PFSK-1 (cell line): ENCODE measurements around the gene ERBB3.

Experiments used
- FOXP2 ChIP-seq: optimal IDR thresholded peaks from 2 replicates; pipeline ENCODE3; 2011; ENCODE audit warnings: borderline replicate concordance, control low read depth, inconsistent platforms; ENCODE audit not compliant: insufficient read depth; ENCODE audit errors: extremely low read length, extremely low read depth
- POLR2AphosphoS5 ChIP-seq: IDR thresholded peaks from 2 replicates; pipeline ENCODE4 v1.6.1; 2012; ENCODE audit warnings: low read depth, mild to moderate bottlenecking, control low read depth, low read length, moderate library complexity
- REST ChIP-seq, 2 experiments: IDR thresholded peaks; 2 replicates each; pipeline versions ENCODE4 v1.6.1 to v1.8.0; 2011 to 2012; ENCODE audit warnings: low read depth in 2 of 2, low read length in 2 of 2, control low read depth in 1 of 2, inconsistent platforms in 1 of 2, mild to moderate bottlenecking in 1 of 2, moderate library complexity in 1 of 2; ENCODE audit not compliant: insufficient read depth in 1 of 2
- SIN3A ChIP-seq: IDR thresholded peaks from 2 replicates; pipeline ENCODE4 v1.6.1; 2012; ENCODE audit warnings: mild to moderate bottlenecking, low read length, moderate library complexity, borderline replicate concordance; ENCODE audit not compliant: insufficient read depth
- TAF1 ChIP-seq: IDR thresholded peaks from 2 replicates; pipeline ENCODE4 v1.6.1; 2012; ENCODE audit warnings: low read length, control low read depth, borderline replicate concordance; ENCODE audit not compliant: insufficient read depth

The ERBB3 gene

GRCh38 chr12:56124133-56124532 lies 44.2 kb downstream of the ERBB3 start:
- TF ChIP-seq FOXP2 (no peak), TAF1 (no peak), SIN3A (no peak), POLR2AphosphoS5 (no peak), REST (IDR thresholded peaks at IDR 0.05; ENCODE audit: insufficient read depth in 1 of 2, low read depth in 2 of 2, low read length in 2 of 2) (no peak)

GRCh38 chr12:56126732-56127239 lies 46.8 kb downstream of the ERBB3 start:
- TF ChIP-seq FOXP2 = no peak
- TF ChIP-seq REST (IDR thresholded peaks at IDR 0.05; ENCODE audit: insufficient read depth in 1 of 2, low read depth in 2 of 2, low read length in 2 of 2) = no peak

GRCh38 chr12:56127485-56127887 lies 47.5 kb downstream of the ERBB3 start:
- no peak for TF ChIP-seq REST (IDR thresholded peaks at IDR 0.05; ENCODE audit: insufficient read depth in 1 of 2, low read depth in 2 of 2, low read length in 2 of 2)
- no peak for TF ChIP-seq FOXP2
- no peak for TF ChIP-seq POLR2AphosphoS5
- TF ChIP-seq SIN3A = no peak
- no peak for TF ChIP-seq TAF1

GRCh38 chr12:56127888-56128669 lies 48.1 kb downstream of the ERBB3 start, which contains the start of gene ESYT1:
Gene ESYT1 (plus strand): TSS chr12:56128267. CDS start chr12:56128320, 53 bp downstream.
- TF ChIP-seq TAF1 (peak; percentile 87; the same call in 1 of the 2 replicates), FOXP2 (no peak), REST (IDR thresholded peaks at IDR 0.05; ENCODE audit: insufficient read depth in 1 of 2, low read depth in 2 of 2, low read length in 2 of 2) (peak in 1 of 2 experiments; percentile 31; a peak in 1 of 4 replicates), POLR2AphosphoS5 (peak; percentile 90), SIN3A (peak; percentile 20; the same call in 1 of the 2 replicates)
